HS-27A (cell line): Measurements from ENCODE around the gene TVP23B.
"Not testable (repeated sequence)": the region's sequence is repeated elsewhere in the genome, so short reads cannot be mapped to it uniquely, and the experiment has no call there.

Source experiments
- DNase-seq: peaks from one replicate; pipeline ENCODE4 v3.0.0-alpha.2; 2012; ENCODE audit warnings: low read depth, missing footprints

The TVP23B gene

DNA sequence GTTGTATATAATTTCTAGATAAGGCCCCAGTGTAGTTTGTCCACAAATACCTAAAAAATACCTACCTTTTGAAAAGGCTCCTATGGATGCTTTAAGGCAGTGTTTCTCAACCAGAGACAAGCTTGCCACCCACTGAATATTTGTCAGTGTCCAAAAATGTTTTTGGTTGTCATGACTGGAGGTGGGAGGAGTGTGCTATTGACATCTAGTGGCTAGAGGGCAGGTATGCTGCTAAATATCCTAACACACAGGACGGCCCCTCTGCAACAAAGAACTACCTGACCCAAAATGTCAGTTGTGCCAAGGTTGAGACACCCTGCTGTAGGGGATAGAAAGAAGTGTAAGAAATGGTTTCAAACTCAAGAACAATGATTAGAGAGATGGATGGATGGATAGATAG, 10.4 kb downstream of the TVP23B start:
- DNase-seq = not testable (repeated sequence)

DNA sequence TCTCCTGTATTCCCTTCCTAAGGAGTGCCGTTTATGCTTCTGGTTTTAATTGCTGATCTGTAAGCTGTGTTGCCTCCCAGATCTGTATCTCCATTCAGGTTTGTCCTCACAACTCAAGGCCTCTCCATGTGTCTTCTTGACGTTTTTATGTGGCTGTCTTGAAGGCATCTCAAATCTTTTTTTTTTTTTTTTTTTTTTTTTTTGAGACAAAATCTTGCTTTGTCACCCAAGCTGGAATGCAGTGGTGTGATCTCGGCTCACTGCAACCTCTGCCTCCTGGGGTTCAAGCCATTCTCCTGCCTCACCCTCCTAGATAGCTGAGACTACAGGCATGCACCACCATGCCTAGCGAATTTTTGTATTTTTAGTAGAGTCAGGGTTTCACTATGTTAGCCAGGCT, 13.9 kb downstream of the TVP23B start:
- DNase-seq = not testable (repeated sequence)

DNA sequence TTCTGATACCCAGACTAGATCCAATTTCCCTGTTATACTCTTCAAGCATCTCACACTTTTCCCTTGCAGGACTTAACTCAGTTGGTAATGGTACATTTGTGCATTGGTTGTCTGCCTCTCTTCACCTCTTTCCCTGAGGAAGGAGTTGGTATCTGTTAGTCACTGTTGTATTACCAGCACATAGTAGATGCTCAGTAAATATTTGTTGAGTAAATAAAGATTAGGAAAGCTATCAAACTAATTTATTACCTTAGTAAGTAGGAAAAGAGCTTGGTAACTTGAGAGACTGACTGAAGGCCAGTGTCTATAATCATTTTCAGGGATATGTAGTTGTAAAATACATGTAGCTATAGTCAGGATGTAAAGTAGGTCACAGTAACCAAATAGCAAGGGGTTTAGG, 15.9 kb downstream of the TVP23B start:
- not testable (repeated sequence) for DNase-seq

DNA sequence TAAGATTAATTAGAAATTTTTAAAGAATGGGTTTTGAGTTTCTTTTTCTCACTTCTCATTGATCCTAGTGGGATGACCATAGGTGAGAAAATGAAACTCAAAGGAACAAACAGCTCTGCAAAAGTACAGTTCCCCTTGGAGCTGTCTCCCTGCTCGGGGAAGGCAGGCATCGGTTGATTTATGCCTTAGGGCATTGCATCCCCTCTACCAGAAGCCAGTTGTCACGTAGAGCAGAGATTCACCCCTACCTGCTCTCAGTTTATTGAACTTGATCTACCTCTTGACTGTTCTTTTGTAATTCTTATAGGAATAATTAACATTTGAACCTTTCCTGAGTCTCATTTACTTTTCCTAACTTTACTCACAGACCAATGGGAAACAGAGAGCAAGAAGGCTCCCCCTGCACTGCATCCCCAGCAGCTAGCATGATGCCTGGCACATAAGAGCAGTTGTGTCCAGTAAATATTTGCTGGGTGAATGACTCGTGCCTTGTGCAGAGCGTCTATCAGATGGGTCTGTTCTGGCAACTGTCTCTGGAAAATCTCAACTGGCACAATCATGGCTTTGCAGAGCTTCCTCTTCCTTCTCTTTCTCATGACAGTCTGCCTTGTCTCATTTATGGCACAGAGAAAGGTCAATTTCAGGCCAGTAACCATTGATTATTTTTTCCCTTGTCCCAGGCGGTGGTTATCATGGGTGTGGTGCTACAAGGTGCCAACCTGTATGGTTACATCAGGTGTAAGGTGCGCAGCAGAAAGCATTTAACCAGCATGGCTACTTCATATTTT, 22.7 kb downstream of the TVP23B start:
- DNase-seq = not testable (repeated sequence)

- DNase-seq = not testable (repeated sequence)
Measured at GRCh38 chr17:18815924-18816323, 34.9 kb downstream of the TVP23B start.

DNA sequence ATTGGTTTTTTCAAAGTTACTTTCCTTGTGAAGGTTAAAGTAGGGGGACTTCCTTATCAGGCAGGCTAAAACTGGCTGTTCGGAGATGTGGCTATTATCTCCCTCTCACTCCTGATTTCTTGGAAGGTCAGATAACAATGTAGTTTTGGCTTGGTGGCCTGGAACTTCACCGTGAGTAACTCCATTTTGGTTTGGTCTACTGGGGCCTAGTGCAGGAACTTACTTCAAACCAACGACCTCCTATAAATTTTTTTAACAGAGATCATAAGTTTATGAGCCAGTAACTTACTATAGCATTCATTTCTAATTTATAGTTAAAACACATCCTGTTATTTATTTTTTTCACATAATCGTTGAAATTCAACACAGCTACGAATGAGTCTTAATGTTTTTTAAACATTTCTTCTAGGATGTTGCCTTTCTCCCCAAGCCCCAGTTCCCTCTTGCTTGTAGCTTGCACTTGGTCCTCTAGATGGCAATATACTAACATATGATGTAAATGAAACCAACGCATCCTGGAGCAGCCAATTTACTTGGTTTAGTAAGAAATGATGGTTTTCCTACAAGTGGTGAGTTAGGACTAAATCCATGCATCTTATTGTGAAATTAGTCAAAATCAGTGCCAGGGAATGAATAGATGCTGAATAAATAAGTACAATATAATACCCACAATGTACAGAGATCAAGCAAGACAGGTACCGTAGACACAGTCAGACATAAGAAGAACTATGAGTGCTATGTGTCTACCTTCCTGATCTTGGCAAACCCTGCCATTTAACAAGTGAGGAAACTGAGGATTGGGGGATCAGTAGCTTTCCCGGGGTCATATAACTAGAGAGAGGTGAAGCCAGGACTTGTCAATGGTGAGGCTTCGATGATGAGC, 35.7 kb downstream of the TVP23B start:
- not testable (repeated sequence) for DNase-seq

GRCh38 chr17:18821430-18821829, 40.4 kb downstream of the TVP23B start:
- not testable (repeated sequence) for DNase-seq

GRCh38 chr17:18827613-18828012, 46.6 kb downstream of the TVP23B start:
- not testable (repeated sequence) for DNase-seq

DNA sequence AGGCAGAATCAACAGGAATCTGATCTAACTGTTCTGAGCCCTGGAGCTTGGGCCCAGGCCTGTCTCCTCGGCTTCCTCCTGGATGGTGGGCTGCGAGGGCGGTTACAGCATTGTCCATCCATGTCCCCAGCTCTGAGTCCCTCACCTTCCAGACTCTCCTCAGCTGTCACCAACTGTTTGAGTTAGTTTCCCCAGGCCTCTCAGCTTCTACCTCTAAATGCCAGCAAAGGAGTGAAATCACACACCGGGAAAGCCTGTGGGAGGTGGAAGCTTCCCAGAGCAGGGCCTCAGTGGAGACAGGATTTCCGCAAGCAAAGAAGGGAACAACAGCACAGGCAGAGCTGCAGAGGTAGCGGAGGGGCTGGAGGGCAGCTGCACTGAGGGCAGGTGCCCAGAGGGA, 67.5 kb downstream of the TVP23B start:
- no peak for DNase-seq

DNA sequence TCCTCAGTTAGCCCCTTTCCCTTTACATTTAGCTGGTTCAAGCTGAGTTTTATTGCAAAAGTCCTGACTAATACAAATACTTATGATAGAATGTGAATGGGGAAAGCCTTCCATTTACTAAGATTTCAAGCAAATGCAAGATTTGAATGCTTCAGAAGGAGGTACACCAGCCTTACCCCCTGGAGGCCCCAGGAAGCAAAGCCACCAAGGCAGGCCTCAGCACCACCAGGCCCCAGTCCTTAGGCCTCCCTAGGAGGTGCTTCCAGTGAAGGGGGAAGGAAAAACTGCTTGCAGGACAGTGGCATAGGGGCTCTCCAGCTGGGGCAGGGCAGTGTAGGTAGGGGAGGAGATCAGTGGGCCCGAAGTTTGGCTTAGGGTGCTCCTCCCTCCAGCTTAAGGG, 69.7 kb downstream of the TVP23B start:
- no peak for DNase-seq

- no peak for DNase-seq
Measured at GRCh38 chr17:18851201-18851600, 70.2 kb downstream of the TVP23B start.

GRCh38 chr17:18854956-18855355, 74.0 kb downstream of the TVP23B start:
- DNase-seq = no peak

DNA sequence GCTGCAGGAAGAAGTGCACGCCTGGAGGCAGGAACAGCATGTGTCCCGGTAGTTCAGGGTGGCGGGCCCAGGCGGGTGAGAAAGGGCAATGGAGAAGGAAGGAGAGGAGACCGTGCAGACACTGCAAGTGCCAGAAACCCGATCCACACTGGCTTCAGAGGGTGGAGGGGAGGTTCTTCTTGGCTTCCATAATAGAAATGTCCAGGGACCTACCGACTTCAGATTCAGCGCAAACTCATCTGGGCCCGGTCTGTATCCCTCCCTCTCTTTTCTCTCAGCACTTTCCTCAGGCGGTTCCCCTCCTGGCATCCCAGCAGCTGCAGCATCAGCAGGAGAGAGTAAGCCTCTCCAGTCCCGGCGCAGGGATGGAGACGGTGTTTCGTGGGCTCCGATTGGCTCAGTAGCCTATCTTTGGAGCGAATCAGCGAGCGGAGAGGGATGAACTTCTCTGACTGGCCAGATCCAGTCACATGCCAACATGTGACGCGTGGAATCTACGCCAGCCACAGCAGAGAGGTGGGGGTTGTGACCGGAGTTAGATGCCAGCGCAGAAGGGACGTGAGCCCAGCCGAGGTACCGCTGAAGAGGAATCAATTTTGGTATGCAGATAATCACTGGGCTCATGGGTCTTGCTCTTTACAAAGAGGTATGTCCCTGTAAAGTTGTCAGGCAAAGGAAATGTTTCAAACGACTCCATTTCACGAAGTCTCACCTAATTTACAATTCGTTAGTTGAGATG, 75.0 kb downstream of the TVP23B start:
- peak; percentile 94 for DNase-seq
